Stromal cell of bone marrow (primary cell): ENCODE data around the gene HIC2.
"Not testable (repeated sequence)": the region's sequence is repeated elsewhere in the genome, so short reads cannot be mapped to it uniquely, and the experiment has no call there.

ENCODE experiments used
- DNase-seq: peaks from one replicate; pipeline ENCODE4 v3.0.0-alpha.2; 2012; ENCODE audit warnings: low read depth

Gene HIC2

DNA sequence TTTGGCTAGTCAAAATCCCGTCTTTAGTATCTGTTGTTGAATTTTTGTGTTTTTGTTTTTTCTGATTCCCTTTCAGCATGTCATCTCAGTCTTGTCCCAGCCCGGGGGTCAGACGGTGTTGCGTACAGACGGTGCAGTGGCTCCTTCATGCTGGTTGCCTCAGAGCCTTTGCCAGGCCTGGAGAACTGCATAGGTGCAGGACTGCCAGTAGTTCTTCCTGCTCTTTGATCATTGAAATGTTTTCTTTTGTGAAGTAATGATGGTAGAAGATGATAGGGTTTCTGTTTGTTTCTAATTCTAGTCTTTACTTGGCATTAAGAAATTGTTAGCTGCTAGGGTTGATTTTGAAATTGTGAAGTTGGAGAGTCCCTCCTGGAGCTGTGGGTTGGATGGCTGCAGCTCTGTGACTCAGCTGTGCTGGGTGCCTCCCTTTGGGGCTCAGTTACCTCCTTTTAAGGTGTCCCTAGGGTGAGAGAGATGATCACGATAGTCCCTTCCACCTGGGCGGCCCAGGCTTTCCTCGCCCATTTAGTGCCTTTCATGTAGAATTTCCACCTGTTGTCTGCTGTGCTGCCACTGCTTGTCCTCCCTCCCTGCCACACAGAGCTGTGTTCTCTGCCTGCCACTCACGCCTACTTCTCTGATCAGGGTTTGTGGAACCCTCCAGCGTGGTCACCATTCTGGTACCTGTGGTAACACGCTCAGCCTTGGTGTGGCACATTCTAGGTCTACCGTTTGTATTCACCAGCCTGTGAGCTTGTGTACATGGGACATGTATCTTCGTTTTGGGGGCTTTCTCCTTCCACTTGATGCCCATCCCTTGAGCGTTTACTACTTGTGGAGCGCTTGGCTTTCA lies 17.4 kb downstream of the HIC2 start:
- DNase-seq = not testable (repeated sequence)

DNA sequence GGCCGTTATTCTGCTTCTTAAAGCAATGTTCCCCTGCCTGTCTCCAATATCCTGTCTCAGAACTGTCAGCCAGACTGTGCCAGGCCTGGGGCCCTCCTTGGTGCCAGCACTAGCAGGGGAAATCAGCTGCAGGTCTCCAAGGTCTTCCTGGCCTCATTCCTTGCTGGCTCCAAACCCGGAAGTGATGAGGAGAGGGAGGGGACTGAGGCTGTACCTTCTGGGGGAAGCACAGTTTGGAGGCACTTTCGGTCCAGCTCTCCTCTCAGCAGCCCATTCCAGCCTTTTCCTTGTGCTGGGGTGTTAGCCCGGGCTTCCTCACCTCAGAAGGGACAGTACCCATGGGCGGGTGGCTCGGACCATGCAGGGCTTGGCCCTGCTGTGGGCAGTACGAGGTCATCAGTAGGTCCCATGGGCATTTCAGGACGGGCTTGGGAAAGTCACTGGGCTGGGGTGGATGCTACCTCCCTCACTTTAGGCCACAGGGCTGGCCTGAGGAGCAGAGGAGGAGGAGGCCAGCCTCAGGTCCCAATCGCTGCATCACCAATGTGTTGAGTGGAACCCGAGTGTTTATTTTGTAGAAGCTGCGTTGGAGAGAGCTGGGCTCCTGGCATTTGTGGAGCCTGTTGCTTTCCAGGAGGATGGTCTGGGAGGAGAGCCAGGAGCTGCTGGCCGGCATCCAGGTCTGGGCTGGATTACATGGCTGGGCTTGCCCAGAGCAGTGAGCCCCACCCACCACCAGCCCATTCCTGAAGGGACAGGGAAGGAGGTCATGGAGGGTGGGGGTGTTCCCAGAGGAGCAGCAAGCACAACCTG lies 19.0 kb downstream of the HIC2 start:
- not testable (repeated sequence) for DNase-seq

DNA sequence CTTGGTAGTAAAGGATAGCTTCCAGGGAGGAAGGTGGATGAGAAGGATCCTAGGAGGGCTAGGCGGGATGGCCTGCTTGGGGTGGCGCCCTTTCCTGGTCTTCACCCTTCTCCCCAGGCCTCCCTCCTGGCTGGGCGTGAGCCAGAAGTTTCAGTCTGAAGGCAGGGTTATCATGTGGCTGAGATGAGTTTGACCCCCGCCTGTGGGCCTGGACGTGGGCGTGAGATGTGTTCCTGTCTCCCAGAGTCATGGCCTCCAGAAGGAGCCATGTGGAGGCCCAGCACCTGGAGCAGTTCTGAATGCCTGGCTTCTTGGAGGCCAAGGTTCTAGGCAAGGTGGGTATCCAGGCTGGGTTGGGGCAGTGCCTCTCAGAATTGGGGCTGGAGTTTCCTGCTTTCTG lies 20.8 kb downstream of the HIC2 start:
- not testable (repeated sequence) for DNase-seq

DNA sequence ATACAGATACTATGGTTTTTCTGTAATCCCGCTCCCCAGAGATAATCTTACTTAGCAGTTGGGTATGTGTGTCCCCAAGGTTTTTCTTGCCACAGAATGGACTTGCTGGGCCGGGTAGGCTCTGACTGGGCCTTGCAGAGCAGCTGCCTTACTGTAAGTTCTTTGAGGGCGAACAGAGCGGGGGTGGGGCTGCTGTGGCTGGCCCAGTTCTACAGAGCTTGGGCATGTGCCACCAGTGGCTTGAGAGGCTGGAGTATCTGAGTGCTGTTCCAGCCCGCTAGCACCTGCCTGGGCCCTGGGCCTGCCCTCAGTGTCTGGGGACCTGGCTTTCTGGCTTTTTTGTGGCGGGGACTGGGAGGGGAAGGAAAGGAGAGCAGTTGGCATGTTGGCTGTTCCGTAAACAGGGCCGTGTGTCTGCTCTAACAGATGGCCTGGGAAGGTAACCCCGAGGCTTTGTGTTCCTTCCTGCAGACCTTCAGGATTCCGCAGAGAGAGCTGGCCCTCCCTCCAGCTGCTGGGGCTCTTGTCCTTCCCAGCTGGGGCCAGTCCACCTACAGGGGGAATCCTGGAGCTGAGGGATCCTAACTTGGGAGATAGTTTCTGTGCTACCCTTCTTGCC lies 23.0 kb downstream of the HIC2 start:
- not testable (repeated sequence) for DNase-seq

DNA sequence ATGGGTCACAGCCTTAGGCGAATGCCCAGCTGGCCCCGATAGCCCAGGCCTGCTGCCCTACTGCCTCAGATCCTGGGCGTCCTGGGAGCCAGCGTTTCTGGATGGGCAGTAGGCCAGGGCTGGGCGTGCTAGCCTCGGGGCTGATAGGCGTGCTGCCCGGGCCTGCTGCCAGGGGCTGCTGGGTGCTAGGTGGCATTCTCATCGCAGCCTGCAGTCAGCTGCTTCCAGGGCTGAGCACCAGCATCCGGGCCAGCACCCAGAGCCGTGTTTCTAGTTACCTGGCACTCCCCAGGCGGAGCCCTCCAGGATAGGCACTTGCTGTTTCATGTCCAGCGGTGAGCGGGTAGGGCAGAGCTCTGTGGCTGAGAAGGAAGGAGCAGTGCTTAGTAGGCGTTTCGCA lies 23.5 kb downstream of the HIC2 start:
- DNase-seq = not testable (repeated sequence)

DNA sequence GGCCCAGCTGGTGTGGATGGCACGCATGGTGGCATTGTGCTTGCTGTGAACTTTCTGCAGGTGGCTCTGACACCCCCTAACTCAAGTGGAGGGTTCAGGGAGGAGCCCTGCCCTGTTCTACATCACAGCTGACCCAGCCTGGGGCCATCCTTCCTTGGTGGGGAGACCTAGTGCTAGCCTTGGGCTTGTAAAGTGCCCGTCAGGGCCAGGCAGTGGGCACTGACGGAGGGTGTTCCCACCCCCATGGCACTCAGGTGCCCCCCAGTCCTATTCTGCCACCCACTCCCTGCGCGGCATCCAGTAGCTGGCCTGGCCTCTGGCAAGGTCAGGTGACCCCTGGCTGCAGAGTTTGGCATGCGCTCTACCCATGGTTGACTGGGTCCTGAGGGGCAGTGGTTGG lies 24.0 kb downstream of the HIC2 start:
- DNase-seq = not testable (repeated sequence)

DNA sequence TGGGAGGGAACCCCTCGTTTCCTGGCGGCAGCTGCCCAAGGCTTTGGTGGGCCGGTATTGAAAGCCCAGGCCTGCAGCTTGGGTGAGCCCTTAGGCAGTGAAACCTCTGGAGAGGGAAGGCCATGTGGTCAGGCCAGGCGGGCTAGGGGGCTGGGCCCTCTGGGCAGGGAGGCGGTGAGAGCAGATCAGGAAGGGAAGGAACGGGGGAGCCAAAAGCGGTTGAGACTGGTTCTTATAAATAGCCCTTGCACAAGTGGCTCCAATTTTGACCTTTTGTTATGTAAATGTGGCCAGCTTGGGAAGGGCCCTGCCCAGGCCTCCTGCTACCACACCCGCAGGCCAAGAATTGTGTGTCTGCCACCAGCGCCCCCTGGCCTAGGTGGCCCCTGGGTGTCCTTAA lies 25.0 kb downstream of the HIC2 start:
- DNase-seq = not testable (repeated sequence)

DNA sequence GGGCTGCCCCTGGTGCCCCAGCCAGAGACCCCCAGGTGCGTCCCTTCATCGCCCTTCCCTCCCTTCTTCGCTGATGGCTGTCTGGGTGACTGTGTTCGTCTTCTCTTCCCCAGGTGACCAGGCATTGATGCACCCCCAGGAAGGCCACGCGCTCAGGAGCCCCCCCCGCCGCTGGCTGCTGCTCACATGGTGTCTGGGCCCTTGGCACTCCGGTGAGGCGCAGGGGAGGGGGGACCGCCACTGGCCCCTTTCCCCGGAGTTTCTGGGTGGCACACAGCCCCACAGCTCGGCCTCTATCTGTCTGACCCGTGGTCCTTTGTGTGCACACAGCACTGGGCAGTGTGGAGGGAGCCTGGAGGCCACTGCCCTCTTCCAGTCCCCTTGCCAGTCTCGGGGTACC lies 25.5 kb downstream of the HIC2 start:
- not testable (repeated sequence) for DNase-seq

DNA sequence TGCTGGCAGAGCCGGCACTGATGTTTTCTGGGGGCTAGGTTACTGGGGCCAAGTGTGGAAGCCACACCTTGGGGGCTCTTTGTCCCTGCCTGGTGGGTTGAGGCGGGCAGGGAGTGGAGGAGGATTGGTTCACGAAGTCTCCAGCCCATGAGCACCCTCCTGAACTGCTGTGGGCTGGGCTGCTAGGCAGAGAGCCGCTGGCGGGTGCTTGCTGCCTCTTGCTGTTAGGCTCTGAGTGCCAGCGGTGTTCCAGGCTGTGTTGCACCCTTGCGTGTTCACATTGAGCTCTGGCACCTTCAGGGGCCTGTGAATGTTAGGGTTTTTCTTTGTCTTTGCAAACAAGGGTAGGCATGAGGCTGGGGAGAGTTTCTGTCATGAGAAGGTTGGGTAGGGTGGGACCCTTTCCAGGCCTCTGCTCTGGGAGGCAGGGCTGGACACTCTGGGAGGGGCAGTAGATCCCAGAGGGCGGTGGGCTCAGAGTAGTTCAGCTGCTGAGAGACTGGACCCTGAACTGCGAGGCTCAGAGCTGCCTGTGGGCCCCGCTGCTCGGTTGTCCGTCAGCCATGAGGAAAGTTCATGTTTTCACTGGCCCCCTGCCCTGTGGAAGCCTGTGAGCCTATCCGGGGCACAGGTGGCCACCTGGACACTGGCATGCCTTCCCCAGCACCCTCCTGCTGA lies 26.0 kb downstream of the HIC2 start:
- no peak for DNase-seq

DNA sequence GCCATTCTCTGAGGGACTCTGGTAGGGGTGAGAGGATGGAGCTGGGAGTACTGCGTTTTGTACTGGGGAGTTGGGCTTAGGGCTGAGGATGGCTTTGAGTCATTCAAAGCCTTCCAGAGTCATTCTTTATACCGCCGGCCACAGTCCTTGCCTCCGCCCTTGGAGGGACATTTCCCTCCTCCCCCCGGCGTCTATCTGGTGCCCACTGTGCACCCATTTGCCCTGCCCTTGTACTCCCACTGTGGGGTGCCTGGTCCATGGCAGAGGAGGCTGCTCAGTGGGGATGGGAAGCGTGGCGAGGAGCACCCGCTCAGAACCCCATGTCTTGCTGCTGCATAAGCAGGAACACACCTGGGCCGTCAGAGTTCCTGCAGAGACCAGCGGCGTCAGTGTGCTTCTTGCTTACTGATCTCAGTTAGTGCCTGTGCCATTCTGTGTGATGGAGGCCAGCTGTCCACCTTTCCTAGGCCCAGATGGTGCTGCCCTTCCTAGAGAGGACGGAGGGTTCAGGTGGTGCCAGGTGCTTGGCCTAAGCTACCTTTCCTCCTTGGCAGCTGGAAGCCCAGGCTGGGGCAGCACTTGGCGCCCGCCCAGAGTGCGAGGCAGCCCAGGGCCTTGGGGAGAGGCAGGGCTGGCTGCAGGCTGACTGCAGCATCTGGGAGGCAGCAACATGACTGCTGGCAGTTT lies 26.7 kb downstream of the HIC2 start:
- DNase-seq = no peak

DNA sequence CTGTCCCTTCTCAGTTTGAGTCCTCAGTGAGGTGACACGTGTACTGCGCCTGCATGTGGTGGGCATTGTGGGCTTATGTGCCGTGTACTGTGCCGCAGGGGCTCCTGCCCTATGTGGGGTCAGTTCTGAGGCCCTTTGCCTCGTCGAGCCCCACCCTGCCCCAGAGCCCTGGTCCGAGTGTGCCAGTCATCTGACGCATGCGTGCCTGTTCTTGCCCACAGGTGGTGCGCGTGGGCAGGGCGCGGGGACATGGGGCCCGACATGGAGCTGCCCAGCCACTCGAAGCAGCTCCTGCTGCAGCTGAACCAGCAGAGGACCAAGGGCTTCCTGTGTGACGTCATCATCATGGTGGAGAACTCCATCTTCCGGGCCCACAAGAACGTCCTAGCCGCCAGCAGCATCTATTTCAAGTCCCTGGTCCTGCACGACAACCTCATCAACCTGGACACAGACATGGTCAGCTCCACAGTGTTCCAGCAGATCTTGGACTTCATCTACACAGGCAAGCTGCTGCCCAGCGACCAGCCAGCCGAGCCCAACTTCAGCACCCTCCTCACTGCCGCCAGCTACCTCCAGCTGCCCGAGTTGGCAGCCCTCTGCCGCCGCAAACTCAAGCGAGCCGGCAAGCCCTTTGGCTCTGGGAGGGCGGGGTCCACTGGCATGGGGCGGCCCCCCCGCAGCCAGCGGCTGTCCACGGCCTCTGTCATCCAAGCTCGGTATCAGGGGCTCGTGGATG lies 27.7 kb downstream of the HIC2 start:
- DNase-seq = no peak

DNA sequence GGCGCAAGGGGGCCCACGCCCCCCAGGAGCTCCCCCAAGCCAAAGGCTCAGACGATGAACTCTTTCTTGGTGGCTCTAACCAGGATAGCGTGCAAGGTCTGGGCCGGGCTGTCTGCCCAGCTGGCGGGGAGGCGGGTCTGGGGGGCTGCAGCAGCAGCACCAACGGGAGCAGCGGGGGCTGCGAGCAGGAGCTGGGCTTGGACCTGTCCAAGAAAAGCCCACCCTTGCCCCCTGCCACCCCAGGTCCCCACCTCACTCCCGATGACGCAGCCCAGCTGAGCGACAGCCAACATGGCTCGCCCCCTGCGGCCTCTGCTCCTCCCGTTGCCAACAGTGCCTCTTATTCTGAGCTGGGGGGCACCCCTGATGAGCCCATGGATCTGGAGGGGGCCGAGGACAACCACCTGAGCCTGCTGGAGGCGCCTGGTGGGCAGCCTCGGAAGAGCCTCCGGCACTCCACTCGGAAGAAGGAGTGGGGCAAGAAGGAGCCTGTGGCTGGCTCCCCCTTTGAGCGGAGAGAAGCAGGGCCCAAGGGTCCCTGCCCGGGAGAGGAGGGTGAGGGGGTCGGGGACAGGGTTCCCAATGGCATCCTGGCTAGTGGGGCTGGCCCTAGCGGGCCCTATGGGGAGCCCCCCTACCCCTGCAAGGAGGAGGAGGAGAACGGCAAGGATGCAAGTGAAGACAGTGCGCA lies 28.4 kb downstream of the HIC2 start:
- DNase-seq = no peak

DNA sequence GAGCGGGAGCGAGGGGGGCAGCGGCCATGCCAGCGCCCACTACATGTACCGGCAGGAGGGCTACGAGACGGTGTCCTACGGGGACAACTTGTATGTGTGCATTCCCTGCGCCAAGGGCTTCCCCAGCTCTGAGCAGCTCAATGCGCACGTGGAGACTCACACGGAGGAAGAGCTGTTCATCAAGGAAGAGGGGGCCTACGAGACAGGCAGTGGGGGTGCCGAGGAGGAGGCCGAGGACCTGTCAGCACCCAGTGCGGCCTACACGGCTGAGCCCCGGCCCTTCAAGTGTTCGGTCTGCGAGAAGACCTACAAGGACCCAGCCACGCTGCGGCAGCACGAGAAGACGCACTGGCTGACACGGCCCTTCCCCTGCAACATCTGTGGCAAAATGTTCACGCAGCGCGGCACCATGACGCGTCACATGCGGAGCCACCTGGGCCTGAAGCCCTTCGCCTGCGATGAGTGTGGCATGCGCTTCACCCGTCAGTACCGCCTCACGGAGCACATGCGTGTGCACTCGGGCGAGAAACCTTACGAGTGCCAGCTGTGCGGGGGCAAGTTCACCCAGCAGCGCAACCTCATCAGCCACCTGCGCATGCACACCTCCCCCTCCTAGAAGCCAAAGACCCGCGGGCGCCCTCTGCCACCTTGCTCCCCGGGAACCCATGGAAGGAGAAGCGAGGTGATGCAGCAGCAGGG lies 29.1 kb downstream of the HIC2 start:
- DNase-seq = no peak

DNA sequence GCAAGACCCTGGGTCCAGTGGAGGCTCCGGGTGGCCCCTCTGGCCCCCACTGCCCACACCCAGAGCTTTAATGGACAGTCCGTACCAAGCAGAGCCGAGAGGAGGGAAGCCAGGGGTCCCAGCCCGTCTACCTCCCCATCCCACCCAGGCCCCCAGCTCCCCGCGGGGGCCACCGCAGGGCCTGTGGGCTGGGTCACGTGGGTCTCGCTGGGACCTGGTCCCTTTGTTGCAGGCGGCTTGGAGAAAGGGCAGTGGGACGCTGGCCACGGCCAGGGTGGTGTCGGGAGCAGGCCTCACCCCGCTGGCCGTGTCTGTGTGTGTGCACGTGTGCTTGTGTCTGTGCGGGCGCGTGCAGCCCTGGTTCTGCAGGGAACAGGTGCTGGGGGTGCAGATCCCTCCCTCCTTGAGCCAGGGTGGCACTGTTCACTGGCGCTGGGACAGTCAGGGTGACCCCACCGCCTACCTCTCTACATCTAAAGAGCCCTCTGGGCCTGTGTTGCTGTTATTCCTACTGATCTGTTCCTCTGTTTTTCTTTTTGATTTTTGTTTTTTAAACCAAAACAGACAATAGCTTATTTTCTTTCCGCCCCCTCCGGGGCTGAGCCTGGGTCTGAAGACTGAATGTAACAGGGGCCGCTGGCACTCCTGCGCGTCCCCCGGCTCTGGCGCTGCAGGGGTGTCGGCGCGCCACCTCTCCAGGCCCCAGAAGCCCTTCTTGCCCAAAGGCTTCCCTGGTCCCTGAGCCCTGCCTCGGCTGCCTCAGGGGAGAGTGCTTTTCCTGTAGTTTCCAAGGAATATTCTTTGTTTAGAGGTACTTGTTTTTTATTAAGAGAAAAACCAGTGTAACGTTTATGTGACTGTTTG lies 29.9 kb downstream of the HIC2 start:
- DNase-seq = no peak

DNA sequence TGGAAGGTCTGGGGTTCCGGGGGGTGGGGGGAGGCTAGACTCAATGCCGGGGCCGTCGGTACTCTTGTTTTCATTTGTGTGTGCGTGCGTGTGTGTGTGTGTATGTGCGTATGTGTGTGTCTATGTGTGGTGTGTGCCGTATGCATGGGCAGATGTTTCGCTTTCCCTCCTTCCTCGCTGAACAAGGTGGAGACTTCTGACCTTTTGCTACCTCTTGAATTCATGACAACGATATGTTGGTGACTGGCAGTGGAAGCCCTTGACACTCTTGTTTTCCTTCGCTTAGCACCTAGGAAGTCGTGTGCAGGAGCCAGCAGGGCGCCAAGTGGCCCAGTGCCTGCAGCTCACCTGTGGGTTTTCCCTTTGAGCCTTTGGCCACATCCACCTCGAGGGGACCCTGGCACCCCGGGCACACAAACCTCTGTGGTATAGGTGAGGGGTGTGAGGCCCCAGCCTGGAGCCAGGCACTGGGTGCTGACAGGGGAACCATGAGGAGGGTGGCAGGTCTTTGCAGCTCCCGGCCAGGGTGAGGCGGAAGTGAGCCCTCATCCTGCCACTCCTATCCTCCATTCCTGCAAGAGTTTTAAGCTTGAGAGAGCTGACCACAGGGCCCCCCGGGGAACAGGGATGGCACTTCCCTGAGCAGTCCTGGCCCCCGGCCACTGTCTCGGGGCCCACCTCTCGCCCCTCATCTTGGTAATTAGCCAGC lies 30.7 kb downstream of the HIC2 start:
- DNase-seq = no peak

DNA sequence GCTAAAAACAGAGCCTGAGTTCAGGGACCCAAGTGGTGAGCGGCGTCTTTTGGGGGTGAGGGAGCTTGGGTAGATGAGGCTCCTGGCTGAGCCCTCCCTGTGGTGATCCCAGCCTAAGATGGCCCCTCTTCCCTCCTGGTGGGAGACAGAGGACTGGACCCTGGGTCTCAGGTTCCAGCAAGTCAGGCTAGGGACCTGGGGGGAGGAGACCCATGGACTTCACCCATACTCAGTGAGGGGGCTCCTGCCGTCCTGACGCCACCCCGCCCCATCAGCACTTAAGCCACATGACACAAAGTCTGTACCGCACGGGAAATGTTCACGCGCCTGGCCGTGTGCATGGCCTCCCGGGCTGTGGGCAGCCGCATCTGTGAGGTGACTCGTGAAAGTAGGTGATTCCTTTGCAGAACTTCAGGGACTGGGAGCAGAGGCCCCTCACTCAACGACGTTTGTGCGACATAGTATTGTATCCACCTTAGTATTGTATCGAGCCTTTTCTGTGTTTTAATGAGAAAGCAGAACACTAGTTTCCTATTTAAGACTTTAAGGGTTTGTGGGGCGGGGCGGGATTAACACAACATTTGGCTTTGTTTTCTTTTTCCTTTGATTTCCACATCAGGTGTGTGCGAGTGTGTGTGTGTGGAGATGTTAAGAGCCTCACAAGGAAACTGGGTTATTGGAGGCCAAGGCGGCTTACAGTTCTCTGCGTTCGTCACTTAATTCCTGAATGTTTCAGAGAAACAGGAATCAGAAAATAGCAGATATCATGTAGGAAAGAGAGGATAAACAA lies 31.7 kb downstream of the HIC2 start:
- no peak for DNase-seq
